ENCODE results near the gene CPNE9. TPM values are rescaled to one million over a fixed set of nuclear protein-coding genes. Genes with fewer than 3 reads are reported as not detected.

CPNE9 gene
- total RNA-seq, 1 experiment from 2014 or later, result 3.5 TPM

GRCh38 chr3:9669720-9670432 lies 33.8 kb upstream of the CPNE9 start:
- WGBS (ENCODE audit: extremely low coverage, insufficient read length, low lambda C conversion rate), result no CpG with 5 or more reads among the region's 4 CpGs
- H3K36me3 Mint-ChIP-seq (ENCODE audit: insufficient read depth in 1 of 3, low read depth in 3 of 3), result peaks cover 0 to 70% (median 54%) of the 10 kb centered on the region in 3 experiments; a peak in 6 of 7 replicates

More at GRCh38 chr3:9669720-9670432, 33.8 kb upstream of the CPNE9 start:
- Mint-ChIP-seq H3K9me3 (no peaks in the 10 kb centered on the region), H3K4me3 (no peak overlapping the region), H3K27me3 (ENCODE audit: low read depth) (no peaks in the 10 kb centered on the region), H3K4me1 (no peaks in the 10 kb centered on the region), H3K27ac (no peak overlapping the region; a peak in 2 of 7 replicates)
- H2BK15ac ChIP-seq (ENCODE audit: low read depth, low read length), result no peak overlapping the region
- no peak overlapping the region for H2AFZ ChIP-seq (ENCODE audit: low read length)
- no peak for TF ChIP-seq CTCF (conservative IDR thresholded peaks at IDR 0.05)
- H3K4me1 ChIP-seq (ENCODE audit: insufficient read depth, low read length), result no peaks in the 10 kb centered on the region
- H3K9ac ChIP-seq (ENCODE audit: extremely low read depth, insufficient read length, low read length), result no peak overlapping the region
- H3T11ph ChIP-seq (ENCODE audit: low read length), result no peak overlapping the region
- no peak overlapping the region for H3K27ac ChIP-seq (ENCODE audit: insufficient read length, low read depth, low read length)
- no peak overlapping the region for H3K18ac ChIP-seq (ENCODE audit: insufficient read length, low read depth, low read length)
- H3K4me2 ChIP-seq (ENCODE audit: insufficient read depth, insufficient read length, low read length), result no peak overlapping the region
- H2BK20ac ChIP-seq (ENCODE audit: low read depth, low read length, poor library complexity, severe bottlenecking), result no peak overlapping the region
- H4K5ac ChIP-seq (ENCODE audit: insufficient read length, low read depth, low read length), result no peak overlapping the region
- H4K20me1 ChIP-seq (ENCODE audit: control insufficient read depth, insufficient read depth, insufficient read length), result no peaks in the 10 kb centered on the region
- H3K4ac ChIP-seq (ENCODE audit: low read depth, low read length), result no peak overlapping the region
- no peak overlapping the region for H2BK5ac ChIP-seq (ENCODE audit: insufficient read length, low read length)
- H3K79me2 ChIP-seq (ENCODE audit: insufficient read depth, low read length), result no peaks in the 10 kb centered on the region
- no peaks in the 10 kb centered on the region for H3K23me2 ChIP-seq (ENCODE audit: insufficient read length, low read depth, low read length, poor library complexity, severe bottlenecking)
- no peak overlapping the region for H4K8ac ChIP-seq (replicated peaks; ENCODE audit: insufficient read length, low read depth, low read length)
- H2BK120ac ChIP-seq (ENCODE audit: low read depth, low read length, poor library complexity, severe bottlenecking), result no peak overlapping the region
- H3K56ac ChIP-seq (ENCODE audit: insufficient read length, low read depth, low read length), result no peak overlapping the region
- H3K14ac ChIP-seq (ENCODE audit: insufficient read depth, low read length), result no peak overlapping the region
- no peaks in the 10 kb centered on the region for H3K9me3 ChIP-seq (ENCODE audit: control insufficient read depth, low read depth, low read length)
- no peak overlapping the region for H2BK12ac ChIP-seq (ENCODE audit: insufficient read length, low read depth, low read length)
- no peak overlapping the region for H2AK5ac ChIP-seq (ENCODE audit: insufficient read length, low read length)
- H3K79me1 ChIP-seq (ENCODE audit: insufficient read depth, low read depth, low read length, poor library complexity, severe bottlenecking), result no peaks in the 10 kb centered on the region
- DNase-seq, result no peak
- no peak overlapping the region for H3K23ac ChIP-seq (ENCODE audit: insufficient read length, low read depth, low read length)
- no peaks in the 10 kb centered on the region for H3K27me3 ChIP-seq (ENCODE audit: insufficient read depth, low read length)
- H4K91ac ChIP-seq (ENCODE audit: insufficient read length, low read depth, low read length), result no peak overlapping the region

Data from H9 (cell line).